IPS-11a (cell line): ENCODE data around the gene COQ8A.

ENCODE experiments used
- H3K4me3 ChIP-seq: one replicate; pipeline ENCODE4 v1.5.1; 2013; ENCODE audit warnings: low read depth, low read length, control low read depth

Gene COQ8A

DNA sequence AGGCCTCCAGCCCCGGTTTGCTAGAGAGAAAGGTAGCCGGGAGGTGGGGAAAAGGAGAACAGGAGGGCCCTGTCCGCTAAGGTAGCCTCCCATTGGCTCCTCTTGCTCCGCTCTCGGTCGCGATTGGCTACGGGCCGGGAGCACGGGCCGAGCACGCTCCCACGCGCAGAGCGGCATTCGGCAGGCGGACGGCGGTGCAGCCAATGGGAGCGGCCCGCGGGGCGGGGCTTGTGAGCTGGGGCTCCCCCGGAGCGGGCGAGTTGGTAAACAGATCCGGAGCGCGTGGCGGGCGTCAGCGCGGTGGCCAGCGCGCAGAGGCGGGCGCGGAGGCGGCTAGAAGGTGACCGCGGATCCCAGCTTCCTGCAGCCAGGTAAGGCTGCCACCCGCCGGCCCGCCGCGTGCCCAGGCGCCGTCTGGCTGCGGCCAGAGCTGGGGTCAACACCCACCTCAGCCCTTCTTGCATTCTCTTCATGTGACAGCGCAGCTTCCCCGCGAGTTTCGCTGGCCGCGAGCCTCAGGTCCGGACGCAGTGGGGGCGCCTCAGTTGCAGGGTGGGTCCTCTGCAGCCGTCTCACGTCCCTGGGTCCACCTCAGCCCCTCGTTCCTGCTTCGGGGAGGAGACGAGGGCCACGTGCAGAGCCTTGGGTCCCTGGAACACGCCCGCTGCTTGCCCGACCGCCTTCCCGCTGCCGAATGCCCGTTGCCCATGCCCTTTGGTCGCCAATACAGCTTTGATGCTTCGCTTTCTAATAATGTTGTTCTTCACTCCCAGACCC is at the start of gene COQ8A:
TSS of gene COQ8A (plus strand) at position 266 of the 777 bp plus-strand sequence. CDS start 21,092 bp downstream, outside the sequence.
- peak within 1 kb of the TSS; percentile 78 for H3K4me3 ChIP-seq

DNA sequence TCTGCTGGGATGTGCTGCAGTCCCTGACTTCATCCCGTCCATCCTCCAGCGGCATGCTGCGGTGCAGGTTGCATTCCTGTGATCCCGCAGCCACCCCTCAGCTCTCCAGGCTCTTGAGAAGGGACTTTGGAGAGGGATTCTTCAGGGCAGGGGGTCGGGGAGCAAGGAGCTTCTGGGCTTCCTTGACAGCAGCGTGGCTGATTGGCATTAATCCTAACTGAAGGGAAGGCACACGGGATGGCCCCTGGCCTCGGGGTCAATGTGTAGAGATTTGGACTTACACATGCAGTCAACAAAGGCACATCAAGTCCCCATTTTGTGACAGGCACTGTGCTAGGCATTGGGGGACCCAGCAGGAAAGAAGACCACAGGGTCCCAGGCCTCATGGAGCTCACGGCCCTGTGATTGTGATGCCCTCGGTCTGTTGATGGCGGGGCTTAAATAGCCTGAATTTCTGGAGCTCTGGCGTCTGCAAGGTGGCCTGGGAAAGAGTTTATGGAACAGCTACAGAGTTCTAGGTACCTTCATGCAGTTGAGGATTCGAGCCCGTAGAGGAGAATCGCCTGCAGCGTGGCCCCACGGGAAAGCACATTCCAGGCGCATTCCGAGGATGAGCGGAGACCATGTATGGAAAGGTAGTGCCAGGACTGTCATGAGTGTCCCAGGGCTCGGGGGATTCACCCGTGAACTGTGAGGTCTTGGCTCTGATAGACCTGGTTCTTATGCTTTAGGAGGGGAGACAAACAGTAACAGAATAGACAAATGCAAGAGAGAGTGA is 49.6 kb upstream of the COQ8A start:
- no peak overlapping the region for H3K4me3 ChIP-seq

DNA sequence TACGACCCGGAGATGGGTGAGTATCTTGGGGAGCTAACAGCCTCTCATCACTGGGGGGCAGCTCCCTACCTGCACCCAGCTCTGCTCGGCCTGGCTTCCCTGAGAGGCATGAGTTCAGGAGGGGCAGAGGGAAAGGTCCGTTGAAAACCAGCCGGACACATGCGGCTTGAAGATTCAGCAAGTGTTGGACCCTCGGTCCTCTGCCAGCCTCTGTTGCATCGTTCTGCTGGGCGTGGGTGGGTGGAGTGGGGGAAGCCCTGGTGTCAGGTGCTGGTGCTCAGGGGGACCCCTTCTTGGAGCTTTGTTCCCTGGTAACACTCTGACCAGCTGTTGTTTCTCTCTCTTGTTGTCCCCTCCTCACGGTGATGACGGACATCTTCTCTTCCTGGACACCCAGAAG is 48.7 kb upstream of the COQ8A start:
- no peak overlapping the region for H3K4me3 ChIP-seq

DNA sequence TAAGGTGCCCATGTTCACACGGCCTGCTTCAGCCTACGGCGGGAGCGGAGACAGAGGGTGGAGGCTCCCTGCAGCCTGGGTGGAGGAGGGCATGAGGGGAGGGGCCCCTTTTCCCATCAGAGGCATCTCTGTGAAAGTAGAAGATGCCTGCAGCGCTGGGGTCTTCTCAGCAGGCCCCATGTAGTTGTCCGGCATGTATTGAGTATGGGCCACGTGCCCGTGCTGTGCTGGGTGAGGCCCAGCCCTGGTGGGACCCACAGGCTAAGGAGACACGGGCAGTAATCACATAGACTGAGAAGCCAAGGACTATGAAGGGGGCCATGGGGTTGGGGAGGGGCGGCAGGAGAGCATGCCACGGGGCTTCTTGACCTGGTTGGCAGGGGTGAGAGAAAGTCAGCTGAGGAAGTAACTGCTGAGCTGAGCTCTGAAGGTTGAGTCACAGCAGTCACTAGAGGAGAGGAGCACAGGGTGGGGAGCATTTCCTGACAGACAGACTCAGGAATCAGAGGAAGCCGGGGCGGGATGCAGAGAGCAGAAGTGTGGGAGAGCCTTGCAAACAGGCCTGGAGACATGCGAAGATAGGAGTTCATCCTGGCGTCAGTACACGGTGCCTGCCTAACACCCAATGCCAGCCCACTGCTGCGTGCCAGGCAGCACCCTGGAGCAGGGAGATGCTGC is 48.1 kb upstream of the COQ8A start:
- no peak overlapping the region for H3K4me3 ChIP-seq

DNA sequence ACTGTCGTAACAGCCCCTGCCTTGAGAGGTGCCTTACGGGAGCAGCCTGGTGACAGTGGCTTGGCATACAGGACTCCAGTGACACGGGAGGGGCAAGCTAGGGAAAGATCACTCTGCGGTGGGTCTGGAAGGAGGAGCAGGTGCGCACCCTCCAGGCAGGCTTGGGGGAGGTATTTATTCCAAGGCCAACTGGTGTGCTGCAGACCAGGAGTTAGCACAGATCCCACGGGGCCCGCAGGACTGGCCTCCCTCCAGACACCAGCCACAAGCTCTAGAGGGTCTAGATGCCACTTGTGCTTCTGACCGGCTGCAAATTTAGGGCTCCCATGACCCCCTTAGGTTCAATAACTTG is 47.6 kb upstream of the COQ8A start:
- no peak overlapping the region for H3K4me3 ChIP-seq

DNA sequence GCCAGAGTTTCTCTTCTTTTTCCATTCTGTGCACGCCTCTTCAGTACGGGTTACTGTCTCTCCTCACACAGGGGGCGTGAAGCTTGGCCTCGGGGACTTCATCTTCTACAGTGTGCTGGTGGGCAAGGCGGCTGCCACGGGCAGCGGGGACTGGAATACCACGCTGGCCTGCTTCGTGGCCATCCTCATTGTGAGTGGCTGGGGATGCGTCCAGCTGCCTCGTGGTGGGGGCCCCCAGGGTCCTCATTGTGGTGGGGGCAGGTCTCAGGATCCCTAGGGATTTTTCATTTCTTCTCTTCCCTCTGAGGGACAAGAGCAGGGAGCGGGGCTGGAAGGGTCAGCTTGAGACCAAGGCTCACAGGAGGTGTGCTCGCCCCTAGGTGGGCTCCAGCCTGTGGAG is 46.2 kb upstream of the COQ8A start:
- H3K4me3 ChIP-seq, result no peak overlapping the region

DNA sequence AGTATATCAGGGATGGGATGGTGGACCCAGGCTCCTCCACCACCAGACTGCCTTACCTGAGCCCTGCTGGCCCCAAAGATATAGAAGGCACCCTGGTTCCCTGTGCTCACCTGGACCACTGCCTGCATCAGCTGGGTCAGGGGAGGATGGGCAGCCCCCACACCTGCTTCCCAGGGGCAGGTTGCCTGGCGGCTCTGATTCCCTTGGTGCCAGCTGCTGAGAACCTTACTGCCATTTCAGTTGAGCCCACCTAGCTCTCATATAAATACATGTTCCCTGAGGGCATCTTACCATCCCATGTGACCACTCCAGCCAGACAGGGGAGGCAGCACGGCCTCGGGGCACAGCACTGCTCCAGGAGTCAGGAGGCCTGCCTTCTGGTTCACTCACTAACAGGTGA is 45.3 kb upstream of the COQ8A start:
- no peak overlapping the region for H3K4me3 ChIP-seq

DNA sequence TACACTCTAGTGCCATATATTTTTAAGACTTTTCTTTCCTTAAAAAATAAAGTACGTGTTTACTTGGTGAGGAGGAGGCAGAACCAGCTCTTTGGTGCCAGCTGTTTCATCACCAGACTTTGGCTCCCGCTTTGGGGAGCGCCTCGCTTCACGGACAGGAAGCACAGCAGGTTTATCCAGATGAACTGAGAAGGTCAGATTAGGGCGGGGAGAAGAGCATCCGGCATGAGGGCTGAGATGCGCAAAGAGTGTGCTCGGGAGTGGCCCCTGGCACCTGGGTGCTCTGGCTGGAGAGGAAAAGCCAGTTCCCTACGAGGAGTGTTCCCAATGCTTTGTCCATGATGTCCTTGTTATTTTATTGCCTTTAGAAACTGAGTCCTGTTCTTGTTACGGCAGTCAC is 44.5 kb upstream of the COQ8A start:
- H3K4me3 ChIP-seq, result no peak overlapping the region

DNA sequence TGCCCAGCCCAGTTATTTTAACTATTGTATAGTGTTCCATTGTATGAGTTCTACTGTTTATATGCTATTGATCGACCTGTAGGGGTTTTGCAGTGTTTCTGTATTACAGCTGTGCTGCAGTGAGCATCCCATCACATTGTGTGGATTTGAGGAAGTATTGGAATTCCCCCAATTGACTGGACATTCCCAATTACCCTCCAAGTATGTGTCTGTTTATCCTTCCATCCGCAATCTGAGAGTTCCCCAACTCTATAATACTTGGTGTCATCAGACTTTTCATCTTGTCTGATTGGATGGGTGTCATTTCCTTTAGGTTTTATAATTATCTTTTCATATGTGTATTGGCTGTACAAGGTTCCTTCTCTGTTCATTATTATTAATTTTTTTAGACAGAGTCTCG is 41.8 kb upstream of the COQ8A start:
- no peak overlapping the region for H3K4me3 ChIP-seq

DNA sequence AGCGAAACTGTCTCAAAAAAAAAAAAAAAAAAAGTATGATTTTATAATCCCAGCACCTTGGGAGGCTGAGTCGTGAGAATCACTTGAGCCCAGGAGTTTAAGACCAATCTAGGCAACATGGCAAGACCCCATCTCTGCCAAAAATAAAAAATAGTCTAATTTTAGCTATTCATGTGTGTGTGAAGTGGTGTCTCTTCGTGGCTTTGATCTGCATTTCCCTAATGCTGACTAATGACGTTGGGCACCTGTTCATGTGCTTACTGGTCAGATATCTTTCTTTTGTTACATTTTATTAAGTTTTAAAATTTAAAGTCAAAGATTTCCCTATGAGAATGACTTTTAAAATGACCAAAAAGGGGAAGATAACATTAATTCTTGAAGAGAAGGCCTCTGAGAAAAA is 38.7 kb upstream of the COQ8A start:
- no peak overlapping the region for H3K4me3 ChIP-seq

DNA sequence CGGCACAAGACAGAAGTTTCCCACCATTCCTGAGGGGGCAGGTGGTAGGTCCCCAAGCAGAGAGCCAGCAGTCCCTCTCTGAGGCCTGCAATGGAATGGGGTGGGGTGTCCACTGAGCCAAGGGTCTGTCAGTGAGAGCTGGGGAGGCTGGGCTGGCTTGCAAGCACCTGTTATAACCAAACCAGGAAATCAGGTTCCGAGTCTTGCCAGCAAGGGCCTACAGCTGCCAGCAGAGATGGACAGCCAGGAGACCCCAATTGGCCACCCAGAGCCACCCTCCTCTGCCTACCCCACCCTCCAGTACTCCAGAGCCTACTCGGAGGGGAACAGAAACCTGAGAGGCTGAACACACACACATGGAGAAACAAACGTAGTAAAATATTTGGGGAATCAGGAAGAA is 37.5 kb upstream of the COQ8A start:
- H3K4me3 ChIP-seq, result no peak overlapping the region

DNA sequence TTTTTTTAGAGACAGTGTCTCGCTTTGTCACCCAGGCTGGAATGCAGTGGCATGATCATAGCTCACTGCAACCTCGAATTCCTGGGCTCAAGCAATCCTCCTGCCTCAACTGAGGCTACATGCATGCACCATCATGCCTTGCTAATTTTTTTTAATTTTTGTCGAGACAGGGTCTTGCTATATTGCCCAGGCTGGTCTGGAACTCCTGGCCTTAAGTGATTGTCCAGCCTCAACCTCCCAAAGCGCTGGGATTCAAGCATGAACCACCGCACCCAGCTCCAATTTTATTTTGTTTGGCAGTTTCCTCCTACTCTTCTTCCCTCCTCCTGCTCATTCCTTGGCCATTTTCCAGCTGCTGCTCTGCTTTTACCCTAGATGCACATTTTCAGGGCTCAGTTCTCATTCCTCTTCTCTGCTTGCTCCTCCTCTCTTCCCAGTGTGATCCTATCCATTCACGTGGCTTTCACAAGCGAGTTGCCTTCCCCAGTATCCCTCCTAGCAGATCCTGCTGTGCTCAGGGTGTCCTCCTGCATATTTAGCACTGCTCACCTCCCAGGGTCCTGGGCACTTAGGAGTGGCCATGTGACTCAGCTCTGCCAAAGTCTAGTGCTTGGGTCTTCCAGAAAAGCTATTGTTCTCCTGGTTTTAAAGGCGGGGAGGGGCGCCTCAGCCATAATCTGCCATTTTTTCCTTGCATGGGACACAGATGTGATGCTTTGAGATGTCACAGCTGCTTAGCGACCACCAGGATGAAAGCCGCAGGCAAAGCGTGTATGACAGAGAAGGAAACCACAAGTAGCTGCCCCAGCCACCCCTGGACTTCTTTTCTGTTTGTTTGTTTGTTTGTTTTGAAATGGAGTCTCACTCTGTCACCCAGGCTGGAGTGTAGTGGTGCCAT is 36.0 kb upstream of the COQ8A start:
- no peak overlapping the region for H3K4me3 ChIP-seq

DNA sequence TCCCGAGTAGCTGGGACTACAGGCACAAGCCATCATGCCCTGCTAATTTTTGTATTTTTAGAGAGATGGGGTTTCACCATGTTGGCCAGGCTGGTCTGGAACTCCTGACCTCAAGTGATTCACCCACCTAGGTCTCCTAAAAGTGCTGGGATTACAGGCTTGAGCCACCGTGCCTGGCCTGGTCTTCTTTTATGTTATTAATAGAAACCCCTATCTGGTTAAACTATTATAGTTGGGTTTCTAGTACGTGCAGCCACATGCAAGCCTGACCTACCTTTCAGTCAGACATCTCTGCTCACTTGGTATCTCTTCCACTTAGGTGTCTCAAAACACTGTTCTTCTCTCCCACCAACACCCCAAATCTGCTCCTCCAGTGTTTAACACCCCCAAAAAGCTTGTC is 35.3 kb upstream of the COQ8A start:
- H3K4me3 ChIP-seq, result no peak overlapping the region

DNA sequence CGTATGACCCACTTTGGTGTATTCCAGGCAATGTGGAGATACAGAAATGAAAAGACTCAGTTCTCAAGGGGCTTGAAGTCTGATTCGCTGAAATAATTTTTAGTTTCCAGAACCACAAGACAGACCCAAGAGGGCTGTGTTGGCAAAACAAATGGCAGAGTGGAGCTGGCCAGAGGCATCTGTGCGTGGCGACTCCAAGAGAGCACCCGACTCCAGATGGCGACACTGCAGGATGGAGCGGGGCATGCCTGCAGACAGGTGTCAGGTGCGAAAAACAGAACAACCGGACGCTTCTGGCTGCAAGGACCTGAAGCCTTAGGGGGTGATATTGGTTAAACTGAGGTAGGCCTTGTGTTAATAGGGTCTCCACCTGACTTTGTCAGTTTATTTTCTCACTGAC is 31.7 kb upstream of the COQ8A start:
- H3K4me3 ChIP-seq, result no peak overlapping the region

DNA sequence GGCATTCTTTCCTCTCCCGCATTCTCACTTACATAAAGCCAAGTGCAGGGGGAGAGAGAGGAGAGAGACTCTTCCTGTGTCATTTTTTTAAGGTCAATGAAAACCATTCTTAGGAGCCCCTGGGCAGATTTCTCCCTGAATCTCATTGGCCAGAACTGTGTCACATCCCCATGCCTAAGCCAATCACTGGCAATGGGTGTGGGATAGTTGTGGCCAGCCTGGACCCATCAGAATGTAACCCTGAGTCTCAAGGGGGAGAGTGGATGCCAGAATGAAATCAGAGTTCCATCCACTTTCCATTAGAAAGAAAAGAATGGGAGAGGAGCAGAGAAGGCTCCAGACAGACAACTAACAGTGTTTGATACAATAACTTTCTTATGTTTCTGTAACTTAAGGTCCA is 31.2 kb upstream of the COQ8A start:
- no peak overlapping the region for H3K4me3 ChIP-seq

DNA sequence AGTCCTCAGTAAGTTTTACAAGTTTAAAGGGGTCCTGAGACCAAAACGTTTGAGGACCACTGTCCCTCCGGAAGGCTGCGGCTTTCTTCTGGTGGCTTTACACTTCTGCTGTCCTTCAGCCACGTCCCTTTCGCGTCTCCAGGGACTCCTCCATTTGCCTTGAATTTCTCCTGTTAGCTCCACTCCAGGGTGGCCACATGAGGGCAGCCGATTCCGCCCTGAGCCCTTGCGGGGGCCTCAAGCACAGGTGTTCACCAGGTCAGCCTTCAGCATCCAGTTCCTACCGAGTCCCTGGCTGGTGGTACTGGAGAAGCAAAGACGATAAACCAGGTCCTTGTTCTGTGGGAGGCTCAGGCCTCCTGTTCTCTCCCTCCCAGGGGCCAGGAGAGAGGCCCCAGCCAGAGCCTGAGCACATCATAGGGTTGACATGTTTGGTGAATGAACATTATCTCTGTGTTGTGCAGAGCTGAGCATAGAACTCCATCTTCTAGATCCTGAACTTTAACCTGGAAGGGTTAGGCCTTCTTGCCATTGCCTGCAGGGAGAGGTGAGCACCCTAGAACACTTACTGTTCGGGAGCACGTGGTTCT is 27.4 kb upstream of the COQ8A start:
- H3K4me3 ChIP-seq, result no peak overlapping the region

DNA sequence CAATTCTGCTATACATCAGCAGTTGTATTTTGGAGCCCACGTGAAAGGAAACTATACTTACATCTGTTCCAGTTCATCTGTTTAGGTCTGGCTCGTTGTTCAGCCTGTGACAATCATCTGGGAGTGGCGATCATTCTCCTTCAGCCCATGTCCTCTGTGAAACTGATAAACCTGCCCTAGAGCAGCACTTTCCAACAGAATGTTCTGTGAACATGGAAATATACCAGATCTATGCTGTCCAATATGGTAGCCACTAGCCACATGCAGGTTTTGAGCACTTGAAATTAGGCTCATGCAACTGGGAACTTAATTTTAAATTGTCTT is 24.5 kb upstream of the COQ8A start:
- no peak overlapping the region for H3K4me3 ChIP-seq

DNA sequence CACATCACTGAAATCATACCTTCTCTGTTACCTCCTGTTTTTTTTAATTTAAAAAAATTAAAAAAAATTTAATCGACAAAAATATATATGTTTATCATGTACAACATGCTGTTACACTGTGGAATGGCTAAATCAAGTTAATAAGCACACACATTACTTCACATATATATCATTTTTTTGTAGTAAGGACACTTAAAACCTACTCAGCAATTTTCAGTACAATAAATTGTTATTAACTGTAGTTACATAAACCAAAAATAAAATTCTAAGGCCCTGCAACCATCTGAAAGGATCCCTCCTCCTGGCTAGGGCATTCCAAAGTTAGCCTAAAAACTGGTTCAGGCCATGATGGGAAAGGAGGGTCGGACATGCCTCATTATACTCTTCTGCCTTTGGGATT is 23.6 kb upstream of the COQ8A start:
- no peak overlapping the region for H3K4me3 ChIP-seq

DNA sequence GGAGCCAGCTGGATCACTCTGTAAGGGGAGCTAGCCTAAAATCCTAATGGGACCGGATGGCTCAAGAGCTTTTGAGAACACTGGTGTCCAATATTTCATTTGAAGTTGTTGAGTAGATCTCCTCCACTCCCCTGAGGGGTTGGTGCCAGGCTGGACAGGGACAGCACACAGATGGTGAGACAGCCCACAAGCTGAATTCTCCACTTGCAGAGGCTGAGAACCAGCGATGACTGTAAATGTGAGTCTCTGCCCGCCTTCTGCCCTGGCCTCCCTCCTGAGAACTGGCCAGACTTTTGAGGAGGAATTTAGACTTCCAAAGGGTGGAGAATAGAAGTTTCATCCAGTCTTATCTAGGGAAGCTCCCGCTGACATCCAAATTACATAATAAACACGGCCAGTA is 20.5 kb upstream of the COQ8A start:
- H3K4me3 ChIP-seq, result no peak overlapping the region

DNA sequence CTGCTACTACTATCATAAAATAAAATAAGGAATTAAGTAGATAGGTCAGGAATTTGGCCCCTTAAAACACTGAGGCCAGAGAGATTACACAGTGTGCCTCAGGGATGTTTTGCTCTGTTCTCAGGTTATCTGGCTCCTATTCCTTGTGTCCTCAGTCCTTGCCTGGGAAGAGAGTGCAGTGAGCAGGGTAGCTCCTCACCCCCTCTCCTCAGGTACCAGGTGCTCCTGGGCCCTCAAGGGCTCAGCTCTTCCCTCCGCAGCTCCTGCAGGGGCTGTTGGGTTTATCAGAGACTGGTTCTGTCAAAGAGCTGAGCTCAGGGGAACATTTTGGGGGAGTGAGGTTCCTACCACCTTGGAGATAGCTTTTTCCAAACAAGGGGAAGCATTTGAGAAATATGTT is 20.1 kb upstream of the COQ8A start:
- H3K4me3 ChIP-seq, result no peak overlapping the region

DNA sequence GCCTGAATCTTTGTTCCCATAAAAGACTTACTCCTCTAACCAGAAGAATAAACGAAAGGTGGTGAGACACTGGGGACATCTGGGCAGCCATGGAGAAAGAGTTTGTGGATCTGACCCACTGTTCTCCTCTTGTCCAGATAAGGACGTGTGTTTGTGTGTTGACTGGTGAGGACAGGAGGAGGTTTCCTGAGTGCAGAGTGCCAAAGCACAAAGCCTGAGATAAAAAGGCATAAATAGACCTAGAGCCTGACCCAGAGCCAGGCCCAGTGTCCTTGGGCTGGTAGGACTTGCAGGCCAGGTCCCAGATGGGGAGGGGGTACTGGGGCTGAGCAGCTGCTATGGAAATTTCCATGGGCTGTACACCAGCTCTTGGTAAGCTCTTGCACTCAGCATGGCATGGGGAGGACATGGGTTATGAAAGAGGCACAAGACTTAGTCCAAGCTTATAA is 19.6 kb upstream of the COQ8A start:
- no peak overlapping the region for H3K4me3 ChIP-seq
